Measurements from ENCODE around the gene KRT13.

KRT13 gene

GRCh38 chr17:41505007-41505808, at the start of gene KRT13:
Gene KRT13 (minus strand): TSS chr17:41505612. CDS start chr17:41505550, 62 bp downstream.
- no peak within 1 kb of the TSS for H3K27ac ChIP-seq
- no peak for TF ChIP-seq CTCF (conservative IDR thresholded peaks at IDR 0.05)

- no peak for TF ChIP-seq CTCF (conservative IDR thresholded peaks at IDR 0.05)
Measured at GRCh38 chr17:41553987-41554680, 48.7 kb upstream of the KRT13 start.

GRCh38 chr17:41553176-41553575, 47.8 kb upstream of the KRT13 start:
- no peak overlapping the region for H3K27ac ChIP-seq
- no peak for TF ChIP-seq CTCF (conservative IDR thresholded peaks at IDR 0.05)

More at GRCh38 chr17:41553987-41554680, 48.7 kb upstream of the KRT13 start:
- H3K27ac ChIP-seq = no peak overlapping the region

GRCh38 chr17:41552455-41552854, 47.0 kb upstream of the KRT13 start:
- no peak overlapping the region for H3K27ac ChIP-seq
- TF ChIP-seq CTCF (conservative IDR thresholded peaks at IDR 0.05) = no peak

- H3K27ac ChIP-seq = no peak overlapping the region; the same call in 1 of the 2 replicates
- no peak for TF ChIP-seq CTCF (conservative IDR thresholded peaks at IDR 0.05)
Measured at GRCh38 chr17:41551365-41551764, 46.0 kb upstream of the KRT13 start.

GRCh38 chr17:41549596-41550039, 44.2 kb upstream of the KRT13 start:
- H3K27ac ChIP-seq = peak overlapping the region; percentile 69
- no peak; the same call in 1 of the 2 replicates for TF ChIP-seq CTCF (conservative IDR thresholded peaks at IDR 0.05)

- peak overlapping the region; percentile 69 for H3K27ac ChIP-seq
- peak; percentile 98 for TF ChIP-seq CTCF (conservative IDR thresholded peaks at IDR 0.05)
Measured at GRCh38 chr17:41548844-41549595, 43.6 kb upstream of the KRT13 start.
